Hippocampal formation (tissue), 2 donors: Measurements from ENCODE around the gene NIM1K.
"Not testable (repeated sequence)": the region's sequence is repeated elsewhere in the genome, so short reads cannot be mapped to it uniquely, and the experiment has no call there.

Experiments
- DNase-seq, 2 donors: peaks; one replicate each; lab custom pipeline; 2025; lab: John Stamatoyannopoulos, UW

The NIM1K gene

DNA sequence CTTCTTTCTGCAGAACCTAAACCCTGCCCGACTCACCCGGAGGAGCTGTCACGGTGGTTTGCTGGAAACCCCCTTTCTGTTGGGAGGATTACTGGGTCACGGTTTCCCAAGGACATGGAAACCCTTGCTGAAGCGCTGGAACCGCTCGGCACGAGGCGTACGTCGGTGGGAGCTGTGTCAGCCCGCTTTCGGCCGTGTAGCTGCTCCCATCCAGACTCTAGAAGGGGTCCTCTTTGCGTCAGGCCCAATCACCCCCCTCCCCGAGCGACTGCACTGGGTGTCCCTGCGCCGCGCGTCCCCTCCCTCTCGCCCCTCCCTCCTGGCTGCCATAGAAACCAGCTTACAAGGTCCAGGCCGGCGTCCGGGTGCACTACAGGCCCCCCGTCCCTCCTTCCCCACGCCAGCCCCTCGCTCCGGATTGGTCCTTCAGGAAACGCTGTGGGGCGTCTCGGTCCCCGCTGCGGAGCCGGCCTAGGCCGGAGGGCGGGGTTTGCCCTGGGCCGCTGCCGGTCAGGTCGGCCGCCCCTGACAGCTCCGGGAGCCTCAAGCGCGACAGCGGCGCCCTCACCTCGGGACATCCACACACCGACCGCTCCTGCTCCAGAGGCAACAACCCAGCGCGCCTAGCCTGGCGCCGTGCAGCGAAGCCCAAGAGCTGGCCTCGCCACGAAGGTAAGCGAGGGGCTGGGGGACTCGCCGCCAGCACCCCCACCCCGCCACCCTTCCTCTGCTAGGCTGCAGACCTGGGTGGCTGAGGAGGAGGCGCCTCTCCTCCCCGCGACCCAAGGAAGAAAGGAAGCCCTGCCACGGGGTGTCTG lies at the start of gene NIM1K:
NIM1K (plus strand) TSS at position 486 of the 818 bp plus-strand sequence. CDS start 53,551 bp downstream, outside the sequence.
- peak; percentile 84 to 85 for DNase-seq

DNA sequence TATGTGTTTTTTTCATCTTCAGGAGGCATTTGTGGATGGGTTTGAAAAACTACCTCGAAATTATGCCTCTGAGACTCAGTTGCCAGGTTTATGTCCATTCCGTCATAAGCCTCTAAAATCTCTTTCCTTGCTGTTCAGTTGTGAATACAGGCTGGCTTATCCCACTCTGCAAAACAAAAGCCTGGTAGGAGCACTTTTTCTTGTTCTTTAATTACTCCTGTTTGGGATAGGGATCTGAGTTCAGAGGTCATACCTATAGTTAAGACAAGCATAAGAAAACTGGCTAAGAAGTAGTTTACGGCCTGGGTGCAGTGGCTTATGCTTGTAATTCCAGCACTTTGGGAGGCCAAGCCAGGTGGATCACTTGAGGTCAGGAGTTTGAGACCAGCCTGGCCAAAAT lies 47.0 kb upstream of the NIM1K start:
- no peak for DNase-seq

DNA sequence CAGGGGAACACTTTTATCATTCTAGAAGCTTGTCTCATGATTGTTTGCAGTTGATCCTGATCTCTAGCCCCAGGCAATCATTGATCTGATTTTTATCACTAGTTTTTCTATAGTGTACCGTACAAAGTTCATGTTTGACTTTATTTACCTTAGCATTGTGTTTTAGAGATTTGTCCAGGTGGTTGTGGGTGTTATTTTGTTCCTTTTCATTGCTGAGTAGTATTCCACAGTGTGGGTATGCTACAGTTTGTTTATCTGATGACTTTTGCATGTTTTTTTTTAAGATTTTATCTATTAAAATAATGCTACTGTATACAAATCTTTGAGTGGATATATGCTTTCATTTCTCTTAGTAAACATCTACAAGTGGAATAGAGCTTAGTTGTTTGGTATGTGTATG lies 45.1 kb upstream of the NIM1K start:
- no peak for DNase-seq

DNA sequence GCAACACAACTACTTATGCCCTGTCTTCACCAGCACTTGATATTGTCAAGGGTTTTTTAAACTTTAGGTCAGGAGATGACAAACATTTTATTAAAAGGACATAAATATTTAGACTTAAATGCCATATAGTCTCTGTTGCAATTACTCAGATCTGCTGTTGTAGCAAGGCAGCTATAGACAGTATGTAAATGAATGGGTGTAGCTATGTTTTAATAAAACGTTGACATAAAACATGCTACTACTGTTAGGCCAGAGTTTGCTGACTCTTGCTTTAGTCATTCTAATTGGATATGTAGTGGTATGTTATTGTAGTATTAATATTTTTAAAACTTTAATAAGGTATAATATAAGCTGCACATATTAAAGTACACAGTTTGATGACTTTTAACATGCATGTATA lies 43.6 kb upstream of the NIM1K start:
- DNase-seq, result no peak

DNA sequence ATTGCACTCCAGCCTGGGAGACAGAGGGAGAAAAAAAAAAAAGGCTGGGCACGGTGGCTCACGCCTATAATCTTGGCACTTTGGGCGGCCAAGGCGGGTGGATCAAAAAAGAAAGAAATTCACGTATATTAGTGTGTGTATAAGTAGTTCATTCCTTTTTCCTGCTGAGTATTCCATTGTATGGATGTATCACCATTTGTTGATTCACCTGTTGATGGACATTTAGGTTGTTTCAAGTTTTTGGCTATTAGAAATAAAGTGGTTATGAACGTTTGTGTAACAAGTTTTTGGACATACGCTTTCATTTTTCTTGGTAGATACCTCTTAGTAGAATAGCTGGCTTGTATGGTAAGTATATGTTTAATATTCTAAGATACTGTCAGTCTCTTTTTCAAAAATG lies 42.8 kb upstream of the NIM1K start:
- DNase-seq, result no peak

DNA sequence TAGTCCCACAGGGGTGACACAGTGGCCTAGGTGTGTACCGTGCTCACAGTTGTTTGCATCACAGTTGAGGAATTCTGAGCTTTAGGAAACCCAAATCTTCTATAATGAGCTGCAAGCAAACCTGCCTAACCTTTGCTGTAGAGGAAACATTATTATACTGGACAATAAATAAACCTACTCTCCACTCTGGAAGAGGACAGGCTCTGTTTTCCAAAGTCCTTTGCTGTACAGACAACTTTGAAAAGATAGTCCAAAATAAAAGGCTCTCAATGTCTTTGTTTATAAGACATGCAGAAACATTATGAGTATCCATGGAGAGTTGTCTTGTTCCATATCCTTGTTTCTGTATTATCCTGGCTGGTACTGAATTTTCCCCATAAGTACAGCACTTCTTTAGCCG lies 42.0 kb upstream of the NIM1K start:
- DNase-seq, result no peak

DNA sequence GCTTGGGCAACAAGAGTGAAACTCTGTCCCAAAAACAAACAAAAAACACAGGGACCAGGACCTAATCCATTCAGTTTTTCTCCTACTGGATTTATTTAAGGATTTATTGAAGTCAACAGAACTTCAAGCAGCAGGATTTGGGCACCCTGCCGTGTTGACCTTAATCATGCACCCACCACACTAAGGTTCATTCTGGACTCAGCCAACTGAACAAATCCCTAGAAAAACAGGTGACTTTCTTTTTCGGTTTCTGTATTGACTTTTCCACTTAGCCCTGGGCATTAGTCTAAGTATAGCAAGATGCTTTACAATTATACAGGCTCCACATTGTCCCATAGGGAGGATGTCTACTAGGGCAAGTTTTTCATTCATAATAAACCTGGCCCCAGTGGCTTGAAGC lies 41.3 kb upstream of the NIM1K start:
- no peak for DNase-seq

DNA sequence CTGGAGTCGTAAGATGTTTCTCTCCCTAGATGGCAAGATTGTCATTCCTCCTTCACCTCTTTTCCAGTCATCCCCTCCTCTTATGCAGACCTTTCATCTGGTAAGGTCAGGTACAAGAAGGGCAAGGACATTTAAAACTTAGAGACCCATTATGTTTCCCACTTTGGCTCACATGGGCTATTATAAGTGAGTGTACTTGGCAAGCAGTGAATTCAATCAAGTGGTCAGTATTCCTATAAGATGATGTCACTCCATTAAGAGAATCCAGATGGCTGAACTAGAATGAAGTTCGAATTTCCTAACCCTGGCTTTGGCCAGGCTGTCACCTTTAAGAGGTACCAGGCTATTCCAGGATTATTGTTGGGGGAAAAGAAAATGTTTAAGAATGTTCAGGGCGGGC lies 39.1 kb upstream of the NIM1K start:
- no peak for DNase-seq

DNA sequence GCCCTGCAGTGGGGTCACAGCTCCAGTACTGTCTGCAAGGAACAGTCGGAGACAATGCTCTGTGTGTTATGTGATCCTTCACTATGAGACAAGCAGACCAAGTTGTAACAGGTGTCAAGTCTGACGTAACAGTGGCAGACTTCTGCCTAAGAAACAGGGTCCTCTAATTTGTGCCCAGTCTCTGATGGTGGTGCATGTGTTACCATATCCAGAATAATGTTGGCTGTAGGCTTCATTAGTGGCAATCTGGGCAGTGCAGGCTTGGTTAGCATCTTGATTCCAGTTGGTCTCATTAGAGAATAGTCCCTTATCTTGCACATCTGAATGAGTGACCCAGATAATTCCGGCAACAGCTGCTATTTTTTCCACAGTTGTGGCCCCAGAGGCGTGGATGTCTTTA lies 37.6 kb upstream of the NIM1K start:
- DNase-seq, result no peak

DNA sequence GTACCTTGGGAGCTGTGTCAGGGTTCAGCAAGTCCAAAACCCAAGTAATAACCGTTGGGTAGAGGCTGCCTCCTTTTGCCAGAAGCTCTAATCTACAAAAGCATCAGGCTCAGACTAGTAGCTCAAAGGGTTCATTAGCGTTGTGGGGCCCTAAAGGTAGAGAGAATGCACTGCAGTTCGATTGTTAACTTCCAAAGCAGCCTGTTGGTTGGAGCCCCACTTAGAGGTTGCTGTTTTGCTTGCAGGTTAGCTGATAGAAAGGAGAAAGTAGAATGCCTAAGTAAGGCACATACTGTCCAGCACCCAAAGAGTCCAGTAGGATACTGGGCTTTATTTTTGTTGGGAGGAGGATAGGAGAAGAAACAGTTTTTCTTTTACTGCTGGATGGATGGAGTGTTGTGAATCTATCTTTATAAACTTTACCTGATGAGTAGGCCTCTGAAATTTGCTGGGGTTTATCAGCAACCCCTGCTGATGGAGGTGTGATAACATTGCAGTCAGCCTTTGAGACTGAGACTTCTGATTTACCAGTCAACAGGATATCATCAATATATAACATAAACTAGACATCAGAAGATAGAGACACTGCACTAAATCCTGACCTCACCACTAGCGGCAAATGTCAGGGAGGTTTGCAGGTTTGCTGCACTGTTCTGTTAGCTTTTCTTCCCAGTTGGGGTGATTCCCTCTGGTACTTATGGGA lies 36.5 kb upstream of the NIM1K start:
- DNase-seq, result no peak

DNA sequence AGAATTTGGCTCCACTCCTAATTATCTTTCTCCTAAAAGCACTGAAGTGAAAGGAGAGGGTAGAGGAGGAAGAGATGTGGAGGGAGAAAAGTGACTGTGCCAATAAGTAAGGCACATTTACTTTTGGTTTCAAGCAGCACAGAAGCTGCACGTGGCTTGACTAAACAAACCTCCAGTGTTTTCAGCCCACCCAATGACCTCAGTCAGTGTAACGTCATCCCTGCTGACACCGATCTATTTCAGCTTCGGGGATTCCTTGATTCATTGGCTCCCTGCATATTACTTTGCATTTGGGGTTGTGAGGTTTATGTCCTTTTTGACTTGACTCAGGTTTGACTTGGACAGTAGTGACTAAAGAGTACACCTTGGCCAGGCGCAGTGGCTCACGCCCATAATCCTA lies 35.6 kb upstream of the NIM1K start:
- no peak for DNase-seq

DNA sequence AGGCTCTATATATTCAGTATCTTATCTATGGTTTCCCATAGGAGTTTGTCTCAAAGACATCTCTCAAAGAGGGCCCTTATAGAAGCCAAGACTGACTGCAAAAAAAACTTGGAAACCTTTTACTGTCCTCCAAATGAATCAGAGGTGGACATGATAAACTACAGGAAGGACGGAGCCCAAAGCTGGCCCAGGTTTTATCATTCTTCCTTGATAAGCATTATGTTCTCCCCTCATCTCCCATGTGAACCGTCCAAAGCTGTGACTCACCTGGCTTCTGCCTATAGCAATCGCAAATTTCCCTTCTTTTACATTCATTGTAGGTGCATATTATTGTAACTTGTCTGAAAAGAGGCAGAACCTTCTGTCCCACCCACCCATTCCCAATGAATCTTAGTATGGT lies 35.0 kb upstream of the NIM1K start:
- no peak for DNase-seq

DNA sequence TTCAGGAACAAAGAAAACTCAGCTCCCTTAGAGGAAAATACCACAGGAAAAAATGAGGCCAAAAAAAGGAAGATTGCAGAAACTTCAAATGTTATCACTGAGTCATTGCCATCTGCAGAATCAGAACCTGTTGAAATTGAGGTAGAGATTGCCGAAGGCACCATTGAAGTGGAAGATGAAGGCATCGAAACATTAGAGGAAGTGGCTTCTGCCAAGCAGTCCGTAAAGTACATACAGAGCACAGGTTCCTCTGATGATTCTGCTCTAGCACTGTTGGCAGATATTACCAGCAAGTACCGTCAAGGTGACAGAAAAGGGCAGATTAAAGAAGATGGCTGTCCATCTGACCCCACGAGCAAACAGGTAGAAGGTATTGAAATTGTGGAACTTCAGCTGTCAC lies 30.8 kb upstream of the NIM1K start:
- no peak for DNase-seq

DNA sequence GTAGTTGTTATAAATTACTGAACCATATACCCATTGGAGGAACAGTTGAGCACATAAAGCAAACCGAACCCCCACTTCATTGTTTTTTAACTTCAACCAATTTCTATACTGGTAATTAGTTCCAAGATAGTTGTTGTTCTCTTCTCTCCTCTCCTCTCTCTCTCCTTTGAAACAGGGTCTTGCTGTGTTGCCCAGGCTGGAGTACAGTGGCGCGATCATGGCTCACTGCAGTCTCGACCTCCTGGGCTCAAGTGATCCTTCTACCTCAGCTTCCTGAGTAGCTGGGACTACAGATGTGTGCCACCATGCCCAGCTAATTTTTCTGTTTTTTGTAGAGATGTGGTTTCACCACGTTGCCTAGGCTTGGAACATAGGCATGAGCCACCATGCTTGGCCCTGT lies 27.2 kb upstream of the NIM1K start:
- not testable (repeated sequence) for DNase-seq

DNA sequence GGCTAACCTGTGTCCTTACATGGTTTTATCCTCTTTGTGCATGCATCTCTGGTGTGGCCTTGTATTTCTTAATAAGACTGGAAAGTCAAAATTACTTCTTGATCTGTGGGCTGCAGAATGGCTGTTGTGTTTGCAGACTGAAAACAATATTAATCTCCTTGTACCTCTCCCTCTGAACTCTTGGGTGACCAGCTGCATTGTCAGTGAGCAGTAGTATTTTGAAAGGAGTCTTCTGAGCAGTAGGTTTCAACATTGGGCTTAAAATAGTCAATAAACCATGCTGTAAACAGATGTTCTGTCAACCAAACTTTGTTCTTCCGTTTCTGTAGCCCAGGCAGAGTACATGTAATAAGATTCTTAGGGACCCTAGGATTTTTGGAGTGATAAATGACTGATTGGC lies 26.7 kb upstream of the NIM1K start:
- DNase-seq, result no peak

DNA sequence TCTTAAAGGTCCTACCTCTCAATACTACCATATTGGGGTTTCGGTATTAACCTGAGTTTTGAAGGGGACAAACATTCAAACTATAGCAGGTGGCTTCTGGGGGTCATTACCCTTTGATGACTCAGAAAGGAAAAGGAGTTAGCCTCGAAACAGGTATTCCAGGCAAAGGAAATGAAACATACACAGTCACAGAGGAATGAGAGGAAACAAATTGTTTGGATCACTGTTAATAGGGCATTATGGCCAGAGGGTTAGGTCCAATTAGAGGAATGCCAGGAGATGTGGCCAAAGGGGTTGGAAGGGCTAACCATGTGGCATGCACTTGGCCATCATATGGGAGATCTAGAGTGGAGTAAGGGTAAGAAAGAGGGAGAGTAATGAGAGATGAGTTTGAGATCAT lies 23.9 kb upstream of the NIM1K start:
- DNase-seq, result no peak

DNA sequence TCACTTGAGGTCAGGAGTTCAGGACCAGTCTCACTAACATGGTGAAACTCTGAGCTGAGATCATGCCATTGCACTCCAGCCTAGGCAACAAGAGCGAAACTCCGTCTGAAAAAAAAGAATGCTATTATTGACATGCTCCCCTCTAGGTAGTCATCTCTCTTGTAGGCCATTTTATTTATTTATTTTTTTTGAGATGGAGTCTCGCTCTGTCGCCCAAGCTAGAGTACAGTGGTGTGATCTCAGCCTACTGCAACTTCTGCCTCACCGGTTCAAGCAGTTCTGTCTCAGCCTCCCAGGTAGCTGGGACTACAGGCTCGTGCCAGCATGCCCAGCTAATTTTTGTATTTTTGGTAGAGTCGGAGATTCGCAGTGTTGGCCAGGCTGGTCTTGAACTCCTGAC lies 20.6 kb upstream of the NIM1K start:
- no peak for DNase-seq

DNA sequence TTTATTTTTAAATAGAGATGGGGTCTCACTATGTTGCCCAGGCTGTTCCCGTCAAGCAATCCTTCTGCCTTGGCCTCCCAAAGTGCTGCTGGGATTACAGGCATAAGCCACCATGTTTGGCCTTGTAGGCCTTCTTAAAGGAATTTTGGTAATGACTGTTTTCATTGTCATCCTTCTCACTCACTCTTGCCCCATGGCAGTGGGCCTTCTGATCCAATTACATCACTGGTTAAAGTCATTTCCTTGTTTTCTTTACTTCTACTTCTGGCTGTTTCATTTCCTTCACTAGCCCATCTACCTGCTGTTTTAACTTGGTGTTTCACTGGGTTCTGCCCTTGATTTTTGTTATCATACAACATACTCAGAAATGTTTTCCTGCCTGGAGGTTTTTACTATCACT lies 20.1 kb upstream of the NIM1K start:
- no peak for DNase-seq

DNA sequence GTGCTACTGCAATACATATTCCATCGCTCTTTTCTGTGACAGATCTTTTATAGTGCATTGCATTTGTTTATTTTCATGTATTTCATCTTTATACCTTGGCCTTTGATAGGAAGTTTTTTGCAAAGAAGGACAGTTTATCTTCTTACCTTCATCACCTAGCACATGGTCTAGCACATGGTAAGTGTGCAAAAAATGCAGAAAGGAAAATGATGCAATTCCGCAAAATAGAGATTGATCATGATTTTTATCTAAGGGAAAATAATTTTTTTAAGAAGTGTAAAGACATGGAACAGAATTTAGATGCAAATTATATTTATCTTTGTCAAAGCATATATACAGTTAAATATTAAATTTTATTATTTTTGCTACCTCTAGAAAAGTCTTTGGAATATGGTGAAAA lies 19.2 kb upstream of the NIM1K start:
- no peak for DNase-seq

DNA sequence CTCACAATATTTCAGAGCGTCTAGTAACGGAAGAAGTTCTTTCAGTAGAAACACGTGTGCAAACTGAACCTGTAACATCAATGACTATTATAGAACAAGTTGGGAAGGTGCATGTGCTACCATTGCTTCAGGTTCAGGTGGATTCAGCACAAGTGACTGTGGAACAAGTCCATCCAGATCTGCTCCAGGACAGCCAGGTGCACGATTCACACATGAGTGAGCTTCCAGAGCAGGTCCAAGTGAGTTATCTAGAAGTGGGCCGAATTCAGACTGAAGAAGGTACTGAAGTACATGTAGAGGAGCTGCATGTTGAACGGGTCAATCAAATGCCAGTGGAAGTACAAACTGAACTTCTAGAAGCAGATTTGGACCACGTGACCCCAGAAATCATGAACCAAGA lies 17.4 kb upstream of the NIM1K start:
- DNase-seq, result no peak

DNA sequence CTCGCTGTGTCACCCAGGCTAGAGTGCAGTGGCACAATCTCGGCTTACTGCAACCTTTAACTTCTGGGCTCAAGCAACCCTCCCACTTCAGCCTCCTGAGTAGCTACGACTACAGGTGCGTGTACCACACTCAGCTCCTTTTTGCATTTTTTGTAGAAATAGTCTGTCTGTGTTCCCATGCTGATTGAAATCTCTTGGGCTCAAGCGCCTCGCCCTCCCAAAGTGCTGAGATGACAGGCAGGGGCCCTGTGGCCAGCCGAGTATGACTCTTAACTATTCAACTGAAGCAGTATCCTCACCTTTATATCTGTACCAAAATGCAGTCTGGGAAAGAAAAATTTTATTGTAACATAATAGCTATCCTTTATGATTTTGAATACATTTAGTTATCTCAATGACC lies 12.2 kb upstream of the NIM1K start:
- no peak for DNase-seq

DNA sequence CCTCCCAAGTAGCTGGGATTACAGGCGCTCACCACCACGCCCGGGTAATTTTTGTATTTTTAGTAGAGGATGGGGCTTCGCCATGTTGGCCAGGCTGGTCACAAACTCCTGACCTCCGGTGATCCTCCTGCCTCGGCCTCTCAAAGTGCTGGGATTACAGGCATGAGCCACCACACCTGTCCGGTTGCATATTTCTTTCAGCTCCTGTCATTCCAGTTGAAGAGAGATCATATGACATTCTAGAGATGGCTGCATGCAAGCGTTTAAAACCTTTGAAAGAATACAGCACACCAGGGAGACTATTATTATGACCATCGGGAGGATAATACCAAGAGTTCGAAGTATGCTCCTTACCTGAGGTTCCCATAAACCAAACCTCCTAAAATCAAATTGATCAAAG lies 9.6 kb upstream of the NIM1K start:
- DNase-seq, result no peak

DNA sequence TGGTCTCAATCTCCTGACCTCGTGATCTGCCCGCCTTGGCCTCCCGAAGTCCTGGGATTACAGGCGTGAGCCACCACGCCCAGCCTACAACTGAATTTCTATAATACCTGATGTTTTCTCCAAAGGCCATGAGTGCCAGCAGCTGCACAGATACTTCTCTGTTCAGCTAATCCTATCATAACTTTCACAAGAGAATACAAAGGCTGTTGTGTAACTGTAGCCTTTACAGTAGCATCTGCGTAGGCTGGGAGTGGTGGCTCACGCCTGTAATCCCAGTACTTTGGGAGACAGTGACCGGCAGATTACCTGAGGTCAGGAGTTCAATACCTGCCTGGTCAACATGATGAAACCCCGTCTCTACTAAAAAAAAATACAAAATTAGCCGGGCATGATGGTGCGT lies 8.9 kb upstream of the NIM1K start:
- not testable (repeated sequence) for DNase-seq
